NCI-H128 (cell line): Measurements from ENCODE around the gene PELI3.

ENCODE experiments used
- DNase-seq: peaks from one replicate; lab custom pipeline; 2025; ENCODE audit not compliant: unreplicated experiment; lab: John Stamatoyannopoulos, UW

The PELI3 gene

DNA sequence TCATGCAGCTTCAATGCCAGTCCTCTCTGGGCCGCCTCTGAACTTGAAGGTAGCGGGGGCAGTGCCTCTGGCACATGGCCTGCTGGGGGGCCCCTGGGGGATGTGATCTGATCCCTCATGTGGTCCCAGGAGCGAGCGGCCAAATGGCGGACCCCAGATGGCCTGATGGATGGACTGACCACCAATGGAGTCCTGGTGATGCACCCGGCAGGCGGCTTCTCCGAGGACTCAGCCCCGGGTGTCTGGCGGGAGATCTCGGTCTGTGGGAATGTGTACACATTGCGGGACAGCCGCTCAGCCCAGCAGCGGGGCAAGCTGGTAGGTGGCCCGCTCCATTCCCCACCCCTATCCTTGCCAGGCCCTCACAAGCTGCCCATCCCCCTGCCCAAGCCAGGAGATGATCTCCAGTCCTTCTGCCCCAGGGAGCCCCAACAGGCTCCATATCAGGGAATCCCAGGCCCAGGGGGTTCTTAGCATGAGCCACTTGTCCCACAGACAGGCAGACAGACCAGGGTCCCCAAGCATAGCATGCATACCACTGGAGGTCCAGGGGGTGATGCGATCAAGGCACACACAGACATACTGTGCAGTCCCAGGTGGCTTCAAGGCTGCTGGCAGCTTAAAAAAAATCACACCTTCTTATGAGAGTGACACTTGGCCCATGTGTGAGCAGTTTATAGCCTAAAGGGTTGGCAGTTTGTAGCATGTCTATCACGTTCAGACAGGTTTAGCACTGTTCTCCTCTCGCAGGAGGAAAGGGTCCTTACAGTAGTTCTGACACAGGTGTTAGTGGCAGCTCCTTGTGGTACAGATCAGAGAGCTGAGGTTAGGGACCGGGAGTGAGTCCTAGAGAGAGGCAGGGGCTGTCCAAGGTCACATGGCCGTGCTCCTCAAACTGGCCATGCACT is 7.2 kb downstream of the PELI3 start:
- DNase-seq, result no peak

DNA sequence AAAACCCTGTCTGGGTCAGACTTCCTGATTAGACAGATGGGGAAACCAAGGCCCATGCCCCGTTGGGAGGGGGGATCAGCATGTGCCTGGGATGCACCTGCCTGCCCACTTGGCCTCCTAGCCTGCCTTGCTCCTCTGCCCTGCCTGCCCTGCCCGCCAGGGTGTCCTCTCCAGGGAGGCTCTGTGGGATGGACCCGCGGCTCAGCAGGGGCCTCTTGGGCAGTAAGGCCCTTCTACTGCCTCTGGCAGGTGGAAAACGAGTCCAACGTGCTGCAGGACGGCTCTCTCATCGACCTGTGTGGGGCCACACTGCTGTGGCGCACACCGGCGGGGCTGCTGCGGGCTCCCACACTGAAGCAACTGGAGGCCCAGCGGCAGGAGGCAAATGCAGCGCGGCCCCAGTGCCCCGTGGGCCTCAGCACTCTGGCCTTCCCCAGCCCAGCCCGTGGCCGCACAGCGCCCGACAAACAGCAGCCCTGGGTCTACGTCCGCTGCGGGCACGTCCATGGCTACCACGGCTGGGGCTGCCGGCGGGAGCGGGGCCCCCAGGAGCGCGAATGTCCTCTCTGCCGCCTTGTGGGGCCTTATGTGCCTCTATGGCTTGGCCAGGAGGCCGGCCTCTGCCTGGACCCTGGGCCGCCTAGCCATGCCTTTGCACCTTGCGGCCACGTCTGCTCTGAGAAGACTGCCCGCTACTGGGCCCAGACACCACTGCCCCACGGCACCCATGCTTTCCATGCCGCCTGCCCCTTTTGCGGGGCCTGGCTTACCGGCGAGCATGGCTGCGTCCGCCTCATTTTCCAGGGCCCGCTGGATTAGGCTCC is 8.9 kb downstream of the PELI3 start:
- no peak for DNase-seq

DNA sequence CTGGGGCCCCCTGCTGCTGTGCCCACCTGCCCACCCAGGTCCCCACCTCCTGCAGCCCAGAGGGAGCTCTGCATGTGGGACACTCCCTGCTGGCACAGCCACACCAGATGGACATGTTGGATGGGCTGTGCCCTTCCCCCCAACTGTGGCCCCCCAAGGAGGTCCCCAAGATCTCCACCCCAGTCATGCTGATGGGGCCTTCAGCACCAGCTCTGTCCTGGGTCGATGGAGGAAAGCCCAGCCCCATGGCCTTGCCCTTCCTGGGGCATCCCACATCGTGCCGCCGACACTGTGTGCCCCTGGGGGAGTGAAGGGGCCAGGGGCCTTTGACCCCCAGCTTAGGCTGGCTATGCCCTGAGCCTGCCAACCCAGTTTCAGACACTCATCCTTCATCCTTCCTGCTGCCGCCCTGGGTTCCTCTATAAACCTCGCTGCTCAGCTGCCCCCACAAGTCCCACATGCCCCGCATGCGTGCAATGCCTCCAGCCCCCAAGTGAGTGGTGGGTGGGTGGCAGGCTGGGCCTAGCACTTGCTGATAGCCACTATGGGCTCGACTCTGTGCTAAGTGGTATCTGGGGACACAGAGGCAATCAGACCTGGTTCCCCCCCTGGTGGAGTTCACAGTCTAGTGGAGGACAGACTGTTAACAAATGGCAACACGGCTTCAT is 9.6 kb downstream of the PELI3 start:
- DNase-seq, result no peak

DNA sequence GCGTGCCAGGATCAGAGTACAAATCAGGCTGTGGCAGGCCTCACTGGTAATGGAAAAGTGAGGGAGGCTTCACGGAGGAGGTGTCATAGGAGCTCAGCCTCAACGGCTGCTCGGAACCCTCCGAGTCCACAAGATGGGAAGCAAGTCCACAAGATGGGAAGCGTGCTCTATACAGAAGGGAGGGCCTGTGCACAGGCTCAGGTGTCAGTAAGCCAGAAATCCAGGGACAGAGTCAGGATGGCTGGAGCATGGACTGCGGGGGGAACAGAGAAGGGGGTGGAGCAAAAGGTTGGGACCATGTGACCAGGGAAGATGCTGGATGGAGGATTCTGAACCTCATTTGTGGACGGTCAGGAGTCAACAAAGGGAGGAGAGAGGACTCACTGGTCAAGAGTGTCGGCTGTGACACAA is 10.1 kb downstream of the PELI3 start:
- DNase-seq, result no peak

DNA sequence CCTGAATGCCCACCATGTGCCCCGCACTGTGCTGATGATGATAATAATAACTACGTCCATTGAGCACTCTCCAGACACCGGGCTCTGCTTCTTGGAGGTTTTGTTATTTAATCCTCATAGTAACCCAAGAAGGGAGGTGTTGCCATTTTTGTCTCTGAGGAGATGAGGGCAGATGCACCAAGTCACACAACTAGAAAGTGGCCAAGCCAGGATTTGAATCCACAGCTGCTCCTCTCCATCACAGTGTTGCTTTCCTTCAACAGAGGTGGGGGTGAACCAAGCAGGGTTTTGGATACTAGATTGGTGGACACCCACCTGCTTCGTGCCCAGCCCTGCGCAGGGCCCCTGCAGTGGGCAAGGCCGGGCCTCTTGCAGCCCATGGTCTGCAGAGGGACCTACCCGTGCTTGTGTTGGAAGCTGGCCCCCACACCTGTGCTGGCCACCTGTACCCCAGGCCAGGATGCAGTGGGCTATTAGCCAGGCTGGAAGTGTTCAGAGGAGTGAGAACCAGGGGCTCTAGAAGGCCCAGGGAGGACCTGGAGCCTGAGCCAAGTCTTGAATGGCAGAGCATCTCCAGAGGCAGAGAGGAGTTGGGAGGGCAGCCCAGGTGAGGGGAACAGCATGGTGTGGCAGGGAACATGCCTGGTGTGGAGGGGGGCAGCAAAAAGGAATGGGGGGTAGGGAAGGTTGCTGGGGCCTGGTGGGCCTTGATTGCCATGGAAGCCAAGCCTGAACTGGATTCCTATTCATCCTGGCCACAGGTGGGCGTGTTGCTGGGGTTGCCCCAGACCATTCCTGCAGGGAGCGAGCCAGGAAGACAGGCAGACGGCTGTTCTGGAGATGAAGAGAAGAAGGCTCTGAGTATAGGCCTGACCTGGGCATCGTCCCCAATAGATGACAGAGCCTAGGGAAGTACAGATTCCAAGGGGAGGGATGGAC is 10.8 kb downstream of the PELI3 start:
- DNase-seq, result no peak

DNA sequence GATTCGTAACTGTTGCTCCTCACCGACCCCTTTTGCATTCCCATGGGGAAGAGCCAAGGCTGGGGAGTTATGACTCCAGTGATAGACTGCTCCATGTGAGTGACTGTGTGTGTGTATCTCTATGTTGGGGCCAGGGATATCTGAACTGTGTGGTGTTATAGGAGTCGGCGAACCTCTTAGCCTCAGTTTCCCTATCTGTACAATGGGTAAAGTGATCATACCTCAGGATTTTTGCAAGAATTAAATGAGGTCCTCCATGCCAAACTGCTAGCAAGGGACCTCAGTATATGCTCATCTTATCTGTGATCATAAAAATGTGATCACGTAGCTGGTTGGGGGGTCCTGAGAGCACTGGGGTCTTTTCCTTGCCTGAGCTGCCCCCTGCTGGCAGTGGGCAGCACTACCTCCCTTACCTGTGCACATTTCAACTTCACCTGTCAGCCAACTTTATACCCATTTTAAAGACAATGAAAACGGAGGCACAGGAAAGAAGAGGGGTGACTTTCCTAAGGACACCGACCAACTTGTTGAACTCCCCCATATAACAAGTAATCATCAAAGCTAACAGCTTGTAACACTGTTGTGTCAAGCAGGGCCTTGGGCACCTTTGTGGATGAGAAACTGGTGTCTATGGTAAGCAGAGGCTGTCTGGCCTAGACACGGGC is 12.2 kb downstream of the PELI3 start:
- DNase-seq, result no peak

DNA sequence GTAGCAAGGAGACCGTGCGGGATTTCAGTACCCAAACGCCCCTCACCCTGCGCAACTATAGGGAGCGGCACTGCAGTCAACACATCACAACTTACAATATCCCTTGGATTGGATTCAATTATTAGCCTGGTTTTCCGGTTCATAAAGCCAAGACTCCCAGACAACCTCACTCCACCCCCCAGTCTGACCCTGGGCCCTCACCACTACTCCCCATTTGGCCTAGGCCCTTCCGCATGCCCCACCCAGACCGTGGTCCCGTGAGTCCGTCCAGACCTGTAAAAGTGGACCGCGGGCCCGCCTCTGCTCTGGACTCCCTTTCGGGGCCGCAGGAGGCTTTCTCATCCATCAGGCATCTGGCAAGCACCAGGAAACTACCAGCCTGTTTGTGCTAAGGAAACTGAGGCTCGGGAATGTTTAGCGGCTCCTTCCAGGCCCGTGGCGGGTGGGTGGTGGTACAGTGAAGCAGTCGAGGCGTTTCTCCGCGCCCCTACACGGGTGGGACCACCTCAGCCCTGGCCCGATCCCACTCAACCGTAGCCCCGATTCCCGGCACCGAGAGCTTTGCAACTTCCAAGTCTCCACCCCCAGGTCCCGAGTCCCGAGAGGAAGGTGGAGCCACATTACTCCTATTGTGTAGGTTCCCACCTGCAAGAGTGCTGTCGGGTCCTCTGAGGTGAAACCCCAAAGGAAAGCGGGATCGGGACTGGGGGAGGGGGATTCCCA is 12.8 kb downstream of the PELI3 start:
- DNase-seq, result peak; percentile 71

DNA sequence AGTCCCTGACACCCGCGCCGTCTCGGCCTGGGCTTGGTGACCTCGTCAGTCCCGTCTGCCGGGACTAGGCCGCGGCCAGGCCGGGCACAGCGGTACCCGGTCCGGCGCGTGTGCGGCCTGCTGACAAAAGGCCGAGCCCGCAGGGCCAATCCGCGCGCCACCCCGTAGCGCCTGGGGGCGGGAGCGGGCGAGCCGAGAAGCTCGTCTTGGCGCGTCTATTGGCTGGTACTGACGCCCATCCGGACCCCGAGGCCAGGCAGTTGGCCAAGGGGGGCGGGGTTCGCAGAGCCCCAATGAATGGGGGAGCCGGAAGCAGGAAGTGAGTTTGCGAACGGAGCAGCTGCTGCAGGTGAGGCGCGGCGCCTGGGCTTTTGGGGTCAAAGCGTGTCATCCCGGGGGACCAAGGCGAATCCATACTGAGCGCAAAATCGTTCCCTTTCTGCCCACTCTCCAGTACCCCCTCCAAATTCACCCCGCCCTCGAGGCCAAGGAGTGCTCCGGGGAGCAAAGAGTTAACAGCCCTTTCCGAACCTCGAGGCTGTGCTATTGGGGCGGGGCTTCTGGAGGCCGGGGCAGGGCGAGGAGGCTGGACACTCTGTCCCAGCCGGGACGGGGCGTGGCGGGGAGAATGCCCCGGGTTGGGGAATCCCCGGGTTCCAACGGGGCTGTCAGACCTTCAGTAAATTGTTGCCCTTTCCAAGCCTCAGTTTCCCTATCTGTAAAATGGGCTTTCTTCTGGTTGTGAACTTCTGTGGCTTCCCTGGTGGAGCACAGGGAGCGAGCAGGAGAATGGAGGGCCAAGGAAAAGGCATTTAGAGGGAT is 13.6 kb downstream of the PELI3 start, which contains the start of gene DPP3:
TSS of gene DPP3 (plus strand) at position 318 of the 822 bp plus-strand sequence. CDS start 1,767 bp downstream, outside the sequence.
- peak; percentile 95 for DNase-seq

DNA sequence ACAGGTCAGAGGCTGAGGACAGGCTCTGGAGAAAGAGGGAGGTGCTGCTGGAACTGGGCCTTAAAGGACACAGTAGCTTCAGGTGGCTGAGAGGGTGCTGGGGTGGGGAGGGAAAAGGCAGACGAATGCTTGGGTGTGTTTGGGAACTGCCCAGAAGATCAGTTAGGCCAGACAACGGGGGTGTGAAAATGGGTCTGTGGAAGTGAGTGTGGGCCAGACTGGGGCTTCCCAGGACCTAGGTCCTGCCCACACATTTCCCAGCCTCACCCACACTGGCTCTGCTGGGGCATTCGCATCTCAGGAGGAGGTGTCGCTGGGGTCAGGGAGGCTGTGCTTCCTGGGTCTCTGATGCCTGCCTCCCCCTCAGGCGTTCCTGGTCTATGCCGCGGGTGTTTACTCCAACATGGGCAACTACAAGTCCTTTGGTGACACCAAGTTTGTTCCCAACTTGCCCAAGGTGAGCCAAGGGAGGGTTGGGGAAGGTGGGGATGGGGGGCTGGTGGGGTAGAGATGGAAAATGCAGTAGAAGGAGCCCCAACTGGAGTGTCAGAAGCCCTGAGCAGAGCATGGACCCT is 18.2 kb downstream of the PELI3 start:
- no peak for DNase-seq

DNA sequence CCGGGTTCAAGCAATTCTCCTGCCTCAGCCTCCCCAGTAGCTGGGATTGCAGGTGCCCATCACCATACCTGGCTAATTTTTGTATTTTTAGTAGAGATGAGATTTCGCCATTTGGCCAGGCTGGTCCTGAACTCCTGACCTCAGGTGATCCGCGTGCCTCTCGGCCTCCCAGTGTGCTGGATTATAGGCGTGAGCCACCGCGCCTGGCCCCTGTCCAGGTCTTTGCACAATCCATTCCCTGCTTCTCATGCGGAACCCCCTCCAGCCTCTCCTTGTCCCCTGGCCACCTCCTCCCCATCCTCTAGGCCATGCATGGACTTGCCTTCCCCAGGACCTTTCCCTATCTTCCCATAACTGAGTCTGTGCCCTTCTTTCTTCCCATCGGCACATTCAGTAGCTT is 22.3 kb downstream of the PELI3 start:
- DNase-seq, result no peak

DNA sequence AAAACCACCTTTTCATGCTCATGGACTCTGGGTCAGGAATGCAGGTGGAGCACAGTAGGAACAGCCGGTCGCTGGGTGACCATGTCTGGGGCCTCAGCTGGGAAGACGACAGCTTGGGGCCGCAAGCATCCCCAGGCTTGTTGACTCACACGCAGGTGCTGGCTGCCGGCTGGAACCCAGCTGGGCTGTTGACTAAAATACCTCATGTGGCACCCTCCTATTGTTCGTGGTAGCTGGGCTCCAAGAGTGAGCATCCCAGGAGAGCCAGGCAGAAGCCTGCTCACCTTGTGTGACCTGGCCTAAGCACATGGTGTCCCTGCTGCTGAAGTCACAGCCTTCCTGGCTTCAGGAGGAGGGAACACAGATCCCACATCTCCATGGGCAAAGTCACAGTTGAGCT is 22.9 kb downstream of the PELI3 start:
- no peak for DNase-seq

DNA sequence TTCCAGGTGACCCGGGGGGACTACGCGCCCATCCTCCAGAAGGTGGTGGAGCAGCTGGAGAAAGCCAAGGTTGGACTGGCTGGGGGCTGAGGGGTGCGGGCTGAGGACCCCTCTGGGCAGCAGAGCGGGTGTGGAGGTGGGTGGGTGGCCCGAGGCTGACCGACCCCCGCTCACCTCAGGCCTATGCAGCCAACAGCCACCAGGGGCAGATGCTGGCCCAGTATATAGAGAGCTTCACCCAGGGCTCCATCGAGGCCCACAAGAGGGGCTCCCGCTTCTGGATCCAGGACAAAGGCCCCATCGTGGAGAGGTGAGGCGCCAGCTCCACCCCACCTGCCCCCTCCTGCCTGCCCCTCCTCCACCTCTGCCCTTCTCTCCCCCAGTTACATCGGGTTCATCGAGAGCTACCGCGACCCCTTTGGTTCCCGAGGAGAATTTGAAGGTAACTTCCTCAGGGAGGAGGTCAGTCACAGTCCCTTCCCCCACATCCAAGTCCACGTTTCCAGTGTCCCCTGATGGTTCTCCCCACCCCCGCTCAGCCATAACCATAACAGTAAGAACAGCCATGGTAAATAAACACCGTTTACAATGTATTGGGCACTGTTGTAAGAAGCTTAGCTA is 24.7 kb downstream of the PELI3 start:
- DNase-seq, result no peak

DNA sequence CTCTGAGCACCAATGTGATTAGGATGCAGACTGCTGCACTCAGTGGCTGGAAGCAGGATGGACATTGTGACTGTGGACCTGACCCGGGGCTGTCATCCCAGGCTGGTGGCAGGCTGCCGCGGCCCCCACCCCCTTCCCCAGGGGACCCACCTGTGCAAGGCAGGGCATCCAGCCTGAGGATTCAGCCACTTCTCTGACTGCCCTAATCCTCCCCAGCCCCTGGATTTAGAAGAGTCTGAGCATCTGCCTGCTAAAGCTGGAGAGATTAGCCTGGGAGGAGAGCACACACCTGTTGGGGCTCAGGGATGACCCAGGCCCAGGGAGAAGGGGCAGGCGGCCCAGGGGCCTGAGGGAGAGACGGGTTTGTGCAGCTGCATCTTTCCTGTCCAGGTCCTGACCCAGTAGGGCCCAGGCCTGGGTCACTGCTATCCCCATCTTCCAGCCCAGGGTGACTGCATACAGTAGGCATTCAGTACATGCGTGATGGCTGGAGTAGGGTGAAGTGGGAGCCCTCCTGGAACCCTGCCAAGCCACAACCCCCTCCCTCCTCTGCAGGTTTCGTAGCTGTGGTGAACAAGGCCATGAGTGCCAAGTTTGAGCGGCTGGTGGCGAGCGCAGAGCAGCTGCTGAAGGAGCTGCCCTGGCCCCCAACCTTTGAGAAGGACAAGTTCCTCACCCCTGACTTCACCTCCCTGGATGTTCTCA is 25.6 kb downstream of the PELI3 start:
- no peak for DNase-seq

DNA sequence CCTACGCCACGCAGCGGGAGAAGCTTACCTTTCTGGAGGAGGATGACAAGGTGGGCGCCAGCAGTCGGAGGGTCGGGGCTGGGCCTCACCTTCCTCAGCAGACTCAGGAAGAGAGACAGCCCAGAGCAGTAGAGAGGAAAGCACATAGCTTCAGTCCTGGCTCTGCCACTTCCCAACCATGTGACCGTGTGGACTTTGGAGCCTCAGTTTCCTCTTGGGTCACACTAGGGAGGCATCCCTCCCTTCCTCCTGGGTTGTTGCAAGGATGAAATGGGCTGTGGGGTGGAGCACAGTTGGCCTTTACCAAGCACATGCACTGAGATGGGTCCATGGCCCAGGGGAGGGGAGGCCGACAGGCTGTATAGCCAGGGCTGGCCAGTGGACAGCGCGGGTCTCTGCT is 26.4 kb downstream of the PELI3 start:
- DNase-seq, result no peak

DNA sequence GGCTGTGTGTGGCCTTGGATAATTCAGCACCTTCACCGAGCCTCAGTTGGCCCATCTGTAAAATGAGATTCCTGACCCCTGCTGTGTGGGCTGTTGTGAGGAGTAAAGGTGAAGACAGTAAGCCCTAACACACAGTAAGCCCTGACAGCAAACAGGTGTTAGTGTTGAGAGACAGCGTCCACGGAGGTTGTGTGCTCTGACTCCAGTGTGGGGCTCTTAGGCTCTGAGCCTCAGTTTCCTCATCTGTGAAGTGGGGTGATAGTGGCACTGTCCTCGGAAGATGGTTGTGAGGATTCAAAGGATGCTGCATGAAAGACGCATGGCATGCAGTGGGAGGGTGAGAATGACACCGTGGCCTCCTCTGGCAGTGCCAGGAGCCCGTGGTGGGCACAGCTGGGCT is 27.8 kb downstream of the PELI3 start:
- no peak for DNase-seq

DNA sequence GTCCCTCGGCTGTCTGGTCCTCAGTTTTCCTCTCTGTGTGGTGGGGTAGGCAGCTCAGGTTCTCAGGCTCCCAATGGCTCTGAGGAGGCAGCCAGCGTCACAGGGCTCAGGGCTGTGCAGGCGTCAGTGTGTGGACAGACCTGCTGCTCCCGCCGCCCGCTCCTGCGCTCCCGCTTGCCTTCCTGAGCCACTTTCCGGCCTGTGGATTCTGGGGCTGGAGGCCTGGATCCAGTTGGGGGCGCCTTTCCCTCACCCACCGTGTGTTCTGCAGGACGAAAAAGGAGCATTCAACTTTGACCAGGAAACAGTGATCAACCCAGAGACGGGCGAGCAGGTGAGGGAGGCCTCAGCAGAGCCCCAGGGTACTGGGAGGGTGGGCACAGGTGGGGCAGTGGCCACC is 28.2 kb downstream of the PELI3 start:
- no peak for DNase-seq

DNA sequence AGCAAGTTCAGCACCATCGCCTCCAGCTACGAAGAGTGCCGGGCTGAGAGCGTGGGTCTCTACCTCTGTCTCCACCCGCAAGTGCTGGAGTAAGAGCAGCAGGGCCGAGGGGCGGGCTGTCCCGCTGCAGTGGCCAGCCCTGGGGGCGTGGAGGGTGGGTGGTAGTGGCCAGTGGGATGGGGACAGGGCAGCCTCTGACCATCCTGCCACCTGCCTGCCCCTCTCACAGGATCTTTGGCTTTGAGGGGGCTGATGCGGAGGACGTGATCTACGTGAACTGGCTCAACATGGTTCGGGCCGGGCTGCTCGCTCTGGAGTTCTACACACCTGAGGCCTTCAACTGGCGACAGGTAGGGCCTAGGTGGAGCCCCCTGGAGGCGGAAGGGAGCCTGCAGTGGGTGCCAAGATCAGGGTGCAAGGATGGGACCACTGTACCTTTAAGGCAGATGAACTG is 28.7 kb downstream of the PELI3 start:
- no peak for DNase-seq
